ENCODE data around the gene JCAD. TPM values are rescaled to one million over a fixed set of nuclear protein-coding genes. Genes with fewer than 3 reads are reported as not detected.
"Not testable (repeated sequence)": the region's sequence is repeated elsewhere in the genome, so short reads cannot be mapped to it uniquely, and the experiment has no call there.

JCAD gene
- total RNA-seq, 1 donor from 2014 or later, result not detected

DNA sequence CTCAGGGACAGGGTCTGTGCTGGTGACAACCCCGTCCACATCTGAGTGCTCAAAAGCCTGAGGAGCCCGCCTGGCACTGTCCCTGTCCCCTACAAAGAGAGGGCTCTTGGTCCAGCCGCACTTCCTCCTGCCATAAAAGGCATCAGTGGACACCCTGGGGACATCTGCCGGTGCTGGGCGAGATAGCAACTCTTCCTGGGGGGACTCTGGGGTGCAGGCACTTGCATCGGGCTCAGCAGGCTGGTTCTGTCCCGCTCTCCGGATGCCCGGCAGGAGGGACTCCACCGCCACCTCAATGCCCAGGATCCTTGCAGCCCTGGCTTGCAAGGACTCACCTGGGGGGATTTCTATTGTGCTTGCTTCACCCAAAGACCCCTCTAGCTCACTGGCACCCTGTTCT is 32.8 kb downstream of the JCAD start:
- no peak for ATAC-seq (ENCODE audit: low read depth)
- CTCF ChIA-PET, result interaction anchor here (0.9 kb wide), 1 partner anchor 28 kb away, joined by 5 read pairs; no protein-coding TSS in a partner anchor
- Mint-ChIP-seq H3K9me3 (no peaks in the 10 kb centered on the region), H3K4me1 (peaks cover 18% of the 10 kb centered on the region), H3K27me3 (no peaks in the 10 kb centered on the region), H3K27ac (no peak overlapping the region), H3K4me3 (peak overlapping the region; percentile 85), H3K36me3 (ENCODE audit: low read depth) (no peaks in the 10 kb centered on the region)
- TF ChIP-seq, protein P1, sequence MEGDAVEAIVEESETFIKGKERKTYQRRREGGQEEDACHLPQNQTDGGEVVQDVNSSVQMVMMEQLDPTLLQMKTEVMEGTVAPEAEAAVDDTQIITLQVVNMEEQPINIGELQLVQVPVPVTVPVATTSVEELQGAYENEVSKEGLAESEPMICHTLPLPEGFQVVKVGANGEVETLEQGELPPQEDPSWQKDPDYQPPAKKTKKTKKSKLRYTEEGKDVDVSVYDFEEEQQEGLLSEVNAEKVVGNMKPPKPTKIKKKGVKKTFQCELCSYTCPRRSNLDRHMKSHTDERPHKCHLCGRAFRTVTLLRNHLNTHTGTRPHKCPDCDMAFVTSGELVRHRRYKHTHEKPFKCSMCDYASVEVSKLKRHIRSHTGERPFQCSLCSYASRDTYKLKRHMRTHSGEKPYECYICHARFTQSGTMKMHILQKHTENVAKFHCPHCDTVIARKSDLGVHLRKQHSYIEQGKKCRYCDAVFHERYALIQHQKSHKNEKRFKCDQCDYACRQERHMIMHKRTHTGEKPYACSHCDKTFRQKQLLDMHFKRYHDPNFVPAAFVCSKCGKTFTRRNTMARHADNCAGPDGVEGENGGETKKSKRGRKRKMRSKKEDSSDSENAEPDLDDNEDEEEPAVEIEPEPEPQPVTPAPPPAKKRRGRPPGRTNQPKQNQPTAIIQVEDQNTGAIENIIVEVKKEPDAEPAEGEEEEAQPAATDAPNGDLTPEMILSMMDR (IDR thresholded peaks at IDR 0.05), result no peak
- no peak for DNase-seq
- POLR2A ChIA-PET, result interaction anchor here (0.6 kb wide), 1 partner anchor 26 kb away, joined by 3 read pairs; no protein-coding TSS in a partner anchor
- intact Hi-C loops (cut with micrococcal nuclease), result no loop called here

DNA sequence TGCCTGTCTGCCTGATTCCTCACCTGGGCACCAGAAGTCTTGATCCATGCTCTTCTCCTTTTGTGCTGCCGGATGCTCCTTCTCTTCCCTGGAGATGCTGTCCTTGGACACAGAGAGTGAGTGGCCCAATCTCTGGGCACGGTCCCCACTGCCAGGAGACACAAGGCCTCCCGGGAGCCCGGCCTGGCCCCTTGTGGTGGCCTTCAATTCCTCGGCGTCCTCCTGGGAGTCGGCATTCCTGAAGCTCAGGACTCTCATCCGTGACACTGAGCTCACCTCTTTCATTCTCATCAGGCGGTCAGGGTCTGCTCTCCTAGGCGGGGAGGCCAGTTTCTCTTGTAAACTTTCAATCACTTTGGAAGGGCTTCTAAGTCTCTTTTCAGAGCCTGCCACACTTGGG is 33.3 kb downstream of the JCAD start:
- DNase-seq, result no peak
- H3K27ac Mint-ChIP-seq, result no peak overlapping the region
- ChIA-PET POLR2A (no interaction called here), CTCF (no interaction called here)
- no peak for ATAC-seq (ENCODE audit: low read depth)
- TF ChIP-seq, protein P1 (IDR thresholded peaks at IDR 0.05), result no peak
- H3K9me3 Mint-ChIP-seq, result no peaks in the 10 kb centered on the region
- no peak overlapping the region for H3K4me3 Mint-ChIP-seq
- intact Hi-C loops (cut with micrococcal nuclease), result no loop called here
- no peaks in the 10 kb centered on the region for H3K36me3 Mint-ChIP-seq (ENCODE audit: low read depth)
- H3K27me3 Mint-ChIP-seq, result no peaks in the 10 kb centered on the region
- peaks cover 18% of the 10 kb centered on the region for H3K4me1 Mint-ChIP-seq

DNA sequence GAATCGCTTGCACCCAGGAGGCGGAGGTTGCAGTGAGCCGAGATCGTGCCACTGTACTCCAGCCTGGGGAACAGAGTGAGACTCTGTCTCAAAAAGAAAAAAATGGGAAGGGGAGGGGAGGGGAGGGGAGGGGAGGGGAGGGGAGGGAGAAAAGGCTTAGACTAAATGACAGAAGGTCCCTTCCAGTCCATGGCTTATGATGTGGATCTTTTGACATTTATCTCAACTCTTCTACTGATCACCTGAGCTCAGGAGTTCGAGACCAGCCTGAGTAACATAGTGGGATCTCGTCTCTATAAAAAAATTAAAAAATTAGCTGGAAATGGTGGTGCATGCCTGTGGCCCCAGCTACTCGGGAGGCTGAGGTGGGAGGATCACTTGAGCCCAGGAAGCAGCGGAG is 34.0 kb downstream of the JCAD start:
- H3K27me3 Mint-ChIP-seq; CTCF ChIA-PET; H3K36me3 Mint-ChIP-seq (ENCODE audit: low read depth); H3K27ac Mint-ChIP-seq; POLR2A ChIA-PET; ATAC-seq (ENCODE audit: low read depth); intact Hi-C loops (cut with micrococcal nuclease); H3K9me3 Mint-ChIP-seq; H3K4me3 Mint-ChIP-seq; DNase-seq: not testable (repeated sequence)
- H3K4me1 Mint-ChIP-seq, result peaks cover 18% of the 10 kb centered on the region

DNA sequence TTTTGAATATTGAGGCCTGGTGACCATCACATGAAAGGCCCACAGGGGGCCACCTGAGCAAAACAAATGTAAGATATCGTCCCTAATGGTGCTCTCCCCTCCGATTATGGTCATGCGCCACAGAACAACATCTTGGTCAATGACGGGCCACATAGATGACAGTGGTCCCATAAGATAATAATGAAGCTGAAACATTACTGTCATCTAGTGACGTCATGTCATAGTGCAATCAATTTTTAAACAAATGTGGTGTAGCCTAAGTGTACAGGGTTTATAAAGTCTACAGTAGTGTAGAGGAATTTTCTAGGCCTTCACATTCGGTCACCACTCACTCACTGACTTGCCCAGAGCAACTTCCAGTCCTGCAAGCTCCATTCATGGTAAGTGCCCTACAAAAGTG is 36.8 kb downstream of the JCAD start:
- TF ChIP-seq, protein P1 (IDR thresholded peaks at IDR 0.05), result no peak
- Mint-ChIP-seq H3K4me1 (peaks cover 11% of the 10 kb centered on the region), H3K4me3 (no peak overlapping the region), H3K27me3 (peaks cover 8% of the 10 kb centered on the region), H3K36me3 (ENCODE audit: low read depth) (no peaks in the 10 kb centered on the region), H3K9me3 (no peaks in the 10 kb centered on the region), H3K27ac (no peak overlapping the region)
- no peak for ATAC-seq (ENCODE audit: low read depth)
- POLR2A ChIA-PET, result no interaction called here
- DNase-seq, result no peak
- CTCF ChIA-PET, result no interaction called here
- intact Hi-C loops (cut with micrococcal nuclease), result no loop called here

DNA sequence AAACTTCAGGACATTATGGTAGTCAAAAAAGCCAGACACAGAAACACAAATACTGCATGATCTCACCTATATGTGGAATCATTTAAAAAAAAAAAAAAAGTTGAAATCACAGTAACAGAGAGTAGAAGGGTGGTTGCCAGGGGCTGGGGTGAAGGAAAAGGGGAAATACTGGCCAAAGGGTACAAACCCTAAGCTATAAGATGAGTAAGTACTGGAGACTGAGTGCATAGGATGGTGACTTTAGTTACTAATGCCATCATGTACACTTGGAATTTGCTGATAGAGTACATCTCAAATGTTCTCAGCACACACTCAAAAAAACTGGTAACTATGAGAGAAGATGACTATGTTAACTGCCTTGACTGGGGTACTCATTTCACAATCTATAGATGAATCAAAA is 39.9 kb downstream of the JCAD start:
- H3K27me3 Mint-ChIP-seq, result peaks cover 8% of the 10 kb centered on the region
- CTCF ChIA-PET, result no interaction called here
- POLR2A ChIA-PET, result no interaction called here

More for the DNA sequence above, 39.9 kb downstream of the JCAD start:
- intact Hi-C loops (cut with micrococcal nuclease), result no loop called here
- TF ChIP-seq, protein P1 (IDR thresholded peaks at IDR 0.05), result no peak
- no peak overlapping the region for H3K27ac Mint-ChIP-seq
- no peak overlapping the region for H3K4me3 Mint-ChIP-seq
- no peaks in the 10 kb centered on the region for H3K9me3 Mint-ChIP-seq
- no peaks in the 10 kb centered on the region for H3K36me3 Mint-ChIP-seq (ENCODE audit: low read depth)
- ATAC-seq (ENCODE audit: low read depth), result no peak
- DNase-seq, result no peak
- no peaks in the 10 kb centered on the region for H3K4me1 Mint-ChIP-seq
